ENCODE measurements around the gene USP5. TPM values are rescaled to one million over a fixed set of nuclear protein-coding genes. Genes with fewer than 3 reads are reported as not detected.
"Not testable (repeated sequence)": the region's sequence is repeated elsewhere in the genome, so short reads cannot be mapped to it uniquely, and the experiment has no call there.

USP5 gene
- polyA plus RNA-seq, 1 experiment: 47.1 TPM

DNA sequence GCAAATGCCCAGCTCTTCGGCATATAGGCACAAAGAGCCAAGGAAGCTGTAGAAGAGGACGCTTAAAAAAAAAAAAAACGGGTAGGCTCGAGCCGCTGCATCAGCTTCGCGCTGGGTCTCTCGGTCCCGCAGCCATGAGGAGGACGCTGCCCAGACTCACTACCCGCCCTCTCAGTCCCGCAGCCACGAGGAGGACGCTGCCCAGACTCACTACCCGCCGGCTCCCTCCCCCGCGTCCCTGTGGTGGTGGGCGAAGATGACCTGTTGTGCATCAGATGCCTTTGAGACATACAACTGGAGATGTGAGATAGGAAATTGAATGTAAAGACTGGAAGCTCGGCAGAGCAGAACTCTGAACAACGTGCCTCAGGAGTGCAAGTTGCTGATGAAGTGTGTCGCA lies 32.6 kb downstream of the USP5 start:
- POLR2A ChIA-PET: interaction anchor here (0.7 to 1.2 kb wide), 2 partner anchors 16 to 30 kb away, joined by 3 to 4 read pairs; partner anchors contain the start of gene ENO2
- CTCF ChIA-PET: interaction anchor here (0.6 to 0.7 kb wide), 2 partner anchors 15 to 39 kb away, joined by 3 read pairs; no protein-coding TSS in a partner anchor
- H3K27me3 ChIP-seq (ENCODE audit: control insufficient read depth, insufficient read depth, low read length): no peaks in the 10 kb centered on the region

GRCh38 chr12:6886206-6886999 lies 34.5 kb downstream of the USP5 start:
- H3K9me3 ChIP-seq (ENCODE audit: control insufficient read depth, insufficient read depth, low read length); H3K27me3 ChIP-seq (ENCODE audit: control insufficient read depth, insufficient read depth, low read length); POLR2A ChIA-PET; H3K4me3 ChIP-seq (ENCODE audit: low read depth, low read length); DNase-seq (ENCODE audit: low read depth, low spot score); H3K27ac ChIP-seq (ENCODE audit: low read depth, low read length): not testable (repeated sequence)
- CTCF ChIA-PET: interaction anchor here (1.1 kb wide), 1 partner anchor 14 kb away, joined by 10 read pairs; the partner anchor contains the start of gene SPSB2

More for the DNA sequence above, 32.6 kb downstream of the USP5 start:
- H3K4me3 ChIP-seq (ENCODE audit: low read depth, low read length): no peak overlapping the region
- no peak for TF ChIP-seq CTCF (IDR thresholded peaks at IDR 0.05; ENCODE audit: low read depth, low read length)
- H3K27ac ChIP-seq (ENCODE audit: low read depth, low read length): no peak overlapping the region
- H3K9me3 ChIP-seq (ENCODE audit: control insufficient read depth, insufficient read depth, low read length): no peaks in the 10 kb centered on the region
- DNase-seq (ENCODE audit: low read depth, low spot score): no peak

GRCh38 chr12:6887460-6887859 lies 35.5 kb downstream of the USP5 start:
- ChIA-PET CTCF (interaction anchor here (1.1 kb wide), 1 partner anchor 15 kb away, joined by 10 read pairs; the partner anchor contains the start of gene SPSB2), POLR2A (interaction anchor here (0.7 kb wide), 1 partner anchor 14 kb away, joined by 3 read pairs; the partner anchor contains the start of gene SPSB2)
- Histone ChIP-seq H3K4me3 (ENCODE audit: low read depth, low read length) (no peak overlapping the region), H3K27ac (ENCODE audit: low read depth, low read length) (no peak overlapping the region), H3K9me3 (ENCODE audit: control insufficient read depth, insufficient read depth, low read length) (no peaks in the 10 kb centered on the region; the same call in 1 of the 2 replicates), H3K27me3 (ENCODE audit: control insufficient read depth, insufficient read depth, low read length) (no peaks in the 10 kb centered on the region)
- no peak for DNase-seq (ENCODE audit: low read depth, low spot score)
- no peak for TF ChIP-seq CTCF (IDR thresholded peaks at IDR 0.05; ENCODE audit: low read depth, low read length)

DNA sequence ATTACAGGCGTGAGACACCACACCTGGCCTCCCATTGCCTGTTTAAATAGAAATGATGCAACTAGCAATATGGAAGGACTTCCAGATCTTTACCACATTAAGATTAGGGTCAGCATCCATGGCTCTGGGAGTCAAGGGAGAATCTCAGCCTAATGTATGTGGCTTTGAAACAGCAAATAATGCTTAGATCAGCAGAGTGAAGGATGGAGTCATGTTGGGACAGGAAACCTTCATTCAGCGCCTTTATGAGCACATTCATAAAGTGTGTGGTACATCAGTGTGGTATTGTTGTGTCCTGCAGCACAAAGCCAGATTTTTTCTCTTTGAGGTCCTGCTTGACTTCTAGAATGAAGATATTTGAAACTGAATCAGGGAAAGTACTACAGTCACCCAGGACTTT lies 36.4 kb downstream of the USP5 start:
- DNase-seq (ENCODE audit: low read depth, low spot score): no peak
- H3K9me3 ChIP-seq (ENCODE audit: control insufficient read depth, insufficient read depth, low read length): no peaks in the 10 kb centered on the region; the same call in 1 of the 2 replicates
- CTCF ChIA-PET: no interaction called here
- no peak overlapping the region for H3K4me3 ChIP-seq (ENCODE audit: low read depth, low read length)
- no peaks in the 10 kb centered on the region for H3K27me3 ChIP-seq (ENCODE audit: control insufficient read depth, insufficient read depth, low read length)
- TF ChIP-seq CTCF (IDR thresholded peaks at IDR 0.05; ENCODE audit: low read depth, low read length): no peak
- POLR2A ChIA-PET: no interaction called here
- no peak overlapping the region for H3K27ac ChIP-seq (ENCODE audit: low read depth, low read length)

DNA sequence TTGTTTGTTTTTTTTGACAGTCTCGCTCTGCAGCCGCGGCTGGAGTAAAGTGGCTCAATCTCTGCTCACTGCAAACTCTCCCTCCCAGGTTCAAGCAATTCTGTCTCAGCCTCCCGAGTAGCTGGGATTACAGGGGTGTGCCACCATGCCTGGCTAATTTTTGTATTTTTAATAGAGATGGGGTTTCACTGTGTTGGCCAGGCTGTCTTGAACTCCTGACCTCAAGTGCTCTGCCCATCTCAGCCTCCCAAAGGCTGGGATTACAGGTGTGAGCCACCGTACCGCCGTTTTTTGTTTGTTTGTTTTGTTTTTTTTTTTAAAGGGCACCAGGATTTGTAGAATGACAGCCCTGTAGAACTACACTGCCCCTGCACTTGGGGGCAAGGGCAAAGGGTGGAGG lies 36.8 kb downstream of the USP5 start:
- POLR2A ChIA-PET: not testable (repeated sequence)
- CTCF ChIA-PET: interaction anchor here (0.9 kb wide), 1 partner anchor 19 kb away, joined by 3 read pairs; no protein-coding TSS in a partner anchor

GRCh38 chr12:6889775-6890573 lies 38.0 kb downstream of the USP5 start:
- not testable (repeated sequence) for H3K9me3 ChIP-seq (ENCODE audit: control insufficient read depth, insufficient read depth, low read length); DNase-seq (ENCODE audit: low read depth, low spot score); H3K27me3 ChIP-seq (ENCODE audit: control insufficient read depth, insufficient read depth, low read length); H3K4me3 ChIP-seq (ENCODE audit: low read depth, low read length)
- CTCF ChIA-PET: interaction anchor here (0.9 kb wide), 1 partner anchor 20 kb away, joined by 3 read pairs; no protein-coding TSS in a partner anchor
- peak overlapping the region; percentile 94 for H3K27ac ChIP-seq (ENCODE audit: low read depth, low read length)
- POLR2A ChIA-PET: interaction anchor here (1.0 kb wide), 1 partner anchor 9 kb away, joined by 3 read pairs; no protein-coding TSS in a partner anchor

More for the DNA sequence above, 36.8 kb downstream of the USP5 start:
- not testable (repeated sequence) for H3K27ac ChIP-seq (ENCODE audit: low read depth, low read length); H3K27me3 ChIP-seq (ENCODE audit: control insufficient read depth, insufficient read depth, low read length); DNase-seq (ENCODE audit: low read depth, low spot score); H3K9me3 ChIP-seq (ENCODE audit: control insufficient read depth, insufficient read depth, low read length); H3K4me3 ChIP-seq (ENCODE audit: low read depth, low read length)

Data from AG04450 (cell line).